HepG2 (cell line): ENCODE results near the gene BCORL1.

Experiments
- EZH2 ChIP-seq: conservative IDR thresholded peaks from 2 replicates; pipeline ENCODE4 v1.6.1; 2012; ENCODE audit warnings: mild to moderate bottlenecking, low read depth, low read length, moderate library complexity
- JUND ChIP-seq: sonication (generic); formaldehyde crosslinking; IDR thresholded peaks from 2 replicates; pipeline ENCODE4 v1.8.0; 2022; ENCODE audit warnings: mild to moderate bottlenecking, missing genetic modification reagents
- POLR2A ChIP-seq, 2 experiments: IDR thresholded peaks; 2 replicates each; pipeline ENCODE4 v1.6.1; 2011; ENCODE audit warnings: low read depth in 2 of 2, low read length in 2 of 2, mild to moderate bottlenecking in 1 of 2, moderate library complexity in 1 of 2; ENCODE audit not compliant: insufficient read depth in 1 of 2
- TF ChIP-seq, protein P1 (sequence below): sonication (generic); formaldehyde crosslinking; IDR thresholded peaks from 2 replicates; pipeline ENCODE4 v1.4.0; 2020; ENCODE audit warnings: mild to moderate bottlenecking, missing genetic modification reagents
- TF ChIP-seq, protein P2 (sequence below): sonication (generic); formaldehyde crosslinking; IDR thresholded peaks from 2 replicates; pipeline ENCODE4 v1.5.0; 2020; ENCODE audit warnings: mild to moderate bottlenecking, missing genetic modification reagents, moderate library complexity

DNA sequence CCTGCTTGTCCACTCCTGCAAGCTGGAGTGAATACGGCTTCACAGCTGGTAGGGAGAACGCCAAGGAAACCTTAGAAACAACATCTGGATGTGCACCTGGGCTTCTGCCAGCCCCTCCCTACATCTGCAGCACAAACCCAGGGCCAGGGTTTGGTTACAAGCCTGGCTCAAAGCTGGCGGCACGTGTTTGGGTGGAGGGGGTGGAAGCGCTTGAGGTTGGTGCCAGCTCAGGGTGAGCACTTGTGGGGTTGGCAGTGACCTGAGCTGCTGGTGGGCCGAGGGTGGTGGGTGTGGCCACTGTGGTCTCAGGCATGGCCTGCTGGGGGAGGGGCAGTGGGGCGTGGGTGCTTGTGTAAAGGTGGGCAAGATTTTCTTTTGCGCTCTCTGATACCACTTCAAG, 112.3 kb downstream of the BCORL1 start:
- no peak for TF ChIP-seq POLR2A (IDR thresholded peaks at IDR 0.05; ENCODE audit: insufficient read depth in 1 of 2, low read depth in 2 of 2, low read length in 2 of 2)
- TF ChIP-seq, protein P1, sequence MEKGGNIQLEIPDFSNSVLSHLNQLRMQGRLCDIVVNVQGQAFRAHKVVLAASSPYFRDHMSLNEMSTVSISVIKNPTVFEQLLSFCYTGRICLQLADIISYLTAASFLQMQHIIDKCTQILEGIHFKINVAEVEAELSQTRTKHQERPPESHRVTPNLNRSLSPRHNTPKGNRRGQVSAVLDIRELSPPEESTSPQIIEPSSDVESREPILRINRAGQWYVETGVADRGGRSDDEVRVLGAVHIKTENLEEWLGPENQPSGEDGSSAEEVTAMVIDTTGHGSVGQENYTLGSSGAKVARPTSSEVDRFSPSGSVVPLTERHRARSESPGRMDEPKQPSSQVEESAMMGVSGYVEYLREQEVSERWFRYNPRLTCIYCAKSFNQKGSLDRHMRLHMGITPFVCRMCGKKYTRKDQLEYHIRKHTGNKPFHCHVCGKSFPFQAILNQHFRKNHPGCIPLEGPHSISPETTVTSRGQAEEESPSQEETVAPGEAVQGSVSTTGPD (CRISPR knock-in tag): no peak
- no peak for TF ChIP-seq EZH2
- no peak for TF ChIP-seq JUND (CRISPR knock-in tag)
- TF ChIP-seq, protein P2, sequence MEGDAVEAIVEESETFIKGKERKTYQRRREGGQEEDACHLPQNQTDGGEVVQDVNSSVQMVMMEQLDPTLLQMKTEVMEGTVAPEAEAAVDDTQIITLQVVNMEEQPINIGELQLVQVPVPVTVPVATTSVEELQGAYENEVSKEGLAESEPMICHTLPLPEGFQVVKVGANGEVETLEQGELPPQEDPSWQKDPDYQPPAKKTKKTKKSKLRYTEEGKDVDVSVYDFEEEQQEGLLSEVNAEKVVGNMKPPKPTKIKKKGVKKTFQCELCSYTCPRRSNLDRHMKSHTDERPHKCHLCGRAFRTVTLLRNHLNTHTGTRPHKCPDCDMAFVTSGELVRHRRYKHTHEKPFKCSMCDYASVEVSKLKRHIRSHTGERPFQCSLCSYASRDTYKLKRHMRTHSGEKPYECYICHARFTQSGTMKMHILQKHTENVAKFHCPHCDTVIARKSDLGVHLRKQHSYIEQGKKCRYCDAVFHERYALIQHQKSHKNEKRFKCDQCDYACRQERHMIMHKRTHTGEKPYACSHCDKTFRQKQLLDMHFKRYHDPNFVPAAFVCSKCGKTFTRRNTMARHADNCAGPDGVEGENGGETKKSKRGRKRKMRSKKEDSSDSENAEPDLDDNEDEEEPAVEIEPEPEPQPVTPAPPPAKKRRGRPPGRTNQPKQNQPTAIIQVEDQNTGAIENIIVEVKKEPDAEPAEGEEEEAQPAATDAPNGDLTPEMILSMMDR (CRISPR knock-in tag): no peak
